ENCODE results near the gene PPP1R10.

The PPP1R10 gene

GRCh38 chr6:30618270-30618797 lies 1.3 kb upstream of the PPP1R10 start:
- no peak for DNase-seq

DNA sequence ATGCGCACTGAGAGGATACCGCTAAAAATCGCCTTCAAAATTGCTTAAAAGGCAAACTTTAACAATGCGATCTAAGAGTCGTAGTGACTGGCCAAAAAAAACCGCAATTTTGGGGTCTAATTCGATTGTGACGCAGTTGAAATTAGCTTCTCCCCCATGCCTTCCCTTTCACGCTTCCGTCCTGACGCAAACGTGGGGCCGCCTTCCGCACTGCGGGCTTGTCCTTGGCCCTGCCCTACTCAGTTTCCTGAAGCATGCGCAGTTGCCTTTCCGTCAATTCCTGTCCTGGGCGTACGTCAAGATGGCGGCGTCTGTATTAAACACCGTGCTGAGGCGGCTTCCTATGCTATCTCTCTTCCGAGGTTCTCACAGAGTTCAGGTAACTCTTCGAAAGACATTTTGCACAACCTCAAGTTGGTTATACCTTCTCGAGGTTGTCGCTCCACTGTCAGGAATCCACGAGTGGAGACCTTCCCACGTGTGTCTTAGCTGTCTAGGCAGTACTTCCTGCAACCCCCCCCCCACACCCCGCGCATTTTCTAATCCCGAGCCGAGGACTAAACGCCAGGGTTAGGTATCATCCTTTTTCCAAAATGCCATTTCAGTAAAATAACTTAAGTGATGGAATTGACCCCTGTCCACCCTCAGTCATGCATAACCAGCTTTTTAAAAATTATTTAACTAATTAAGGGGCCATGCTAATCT lies 674 bp upstream of the PPP1R10 start, which contains the start of gene MRPS18B:
TSS of gene MRPS18B (plus strand) at position 276 of the 705 bp plus-strand sequence. CDS start at position 302, 26 bp downstream.
- DNase-seq: peak; percentile 94 to 96

DNA sequence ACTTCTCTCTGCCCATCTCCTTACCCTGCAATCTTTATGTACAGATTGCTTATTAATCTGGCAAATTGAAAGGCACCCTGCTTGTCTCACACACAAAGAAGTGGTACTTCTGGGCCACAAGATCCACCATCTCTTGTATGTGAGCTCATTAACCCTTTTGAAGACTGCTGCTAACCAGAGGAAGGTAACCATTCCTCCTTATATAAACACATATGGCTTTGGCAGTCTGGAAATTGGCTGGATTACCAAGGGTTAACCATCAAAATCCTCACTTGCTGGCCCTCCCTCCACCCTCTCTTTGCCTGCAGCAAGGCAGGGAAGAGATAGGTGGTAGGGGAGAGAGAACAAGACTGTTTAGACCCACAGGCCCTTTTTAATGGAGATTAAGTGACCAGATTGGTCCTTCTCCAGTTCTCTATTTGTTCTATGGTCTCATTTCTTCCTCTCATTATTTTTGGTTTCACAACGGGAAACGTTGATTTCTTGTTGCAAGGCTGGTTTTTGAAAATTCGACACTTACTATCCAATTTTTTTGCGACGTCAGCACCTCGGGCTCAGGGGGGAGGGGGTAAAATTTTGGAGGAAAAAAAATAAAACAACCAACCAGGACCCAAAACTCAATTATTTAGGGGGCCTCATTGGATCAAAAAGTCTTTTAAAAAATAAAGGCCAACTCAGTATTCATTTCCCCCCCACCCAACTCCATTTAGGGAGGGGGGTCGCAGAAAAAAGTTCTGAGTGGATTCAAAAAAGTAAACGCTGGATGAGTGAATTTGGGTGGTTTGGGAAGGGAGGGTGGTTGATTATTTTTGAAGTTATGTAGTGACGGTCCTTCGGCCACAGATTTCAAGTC lies 859 bp downstream of the PPP1R10 start:
- DNase-seq: peak in 1 of 2 experiments; percentile 48

- DNase-seq: peak; percentile 60 to 63
These were observed 1.7 kb downstream of the PPP1R10 start for GRCh38 chr6:30615219-30615957.

- DNase-seq: peak; percentile 78 to 83
These were observed 2.2 kb downstream of the PPP1R10 start for GRCh38 chr6:30614843-30615218.

- DNase-seq: no peak
These were observed 2.8 kb downstream of the PPP1R10 start for GRCh38 chr6:30614044-30614842.

DNA sequence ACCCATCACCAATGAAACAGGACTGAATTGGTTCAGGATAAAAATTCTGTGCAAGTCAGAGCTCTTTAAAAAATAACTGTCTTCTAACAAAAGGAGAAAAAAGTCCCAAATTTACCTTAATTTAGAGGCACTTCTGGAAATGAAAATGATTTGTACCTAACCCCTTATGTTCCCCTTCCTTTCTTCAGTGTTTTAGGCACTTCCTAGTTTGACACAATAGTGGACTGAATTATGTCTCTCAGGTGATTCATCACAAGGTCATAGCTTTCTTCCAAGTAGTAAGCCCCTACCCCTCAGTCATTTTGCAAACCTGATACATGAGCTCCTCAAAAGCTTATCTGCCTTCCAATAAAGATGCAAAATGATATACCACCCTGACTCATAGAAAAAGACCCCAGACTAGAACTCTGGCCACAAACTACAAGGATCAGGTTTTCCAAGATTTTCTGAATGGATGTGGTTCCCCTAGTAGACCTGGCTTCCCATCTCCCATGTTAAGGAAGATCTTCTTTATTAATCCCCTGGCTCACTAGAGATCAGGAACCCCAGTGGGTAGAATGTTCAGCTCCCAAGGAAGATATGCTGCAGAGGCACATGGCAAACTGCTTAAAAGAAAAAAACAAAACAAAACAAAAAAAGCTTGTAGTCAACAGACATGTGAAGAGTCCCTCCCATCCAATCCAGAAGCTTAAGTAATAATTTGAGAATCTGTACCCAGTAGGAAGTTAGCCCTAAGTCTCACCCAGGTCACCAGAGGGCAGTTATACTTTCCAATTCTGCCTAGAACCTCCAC lies 3.6 kb downstream of the PPP1R10 start:
- DNase-seq: no peak

DNA sequence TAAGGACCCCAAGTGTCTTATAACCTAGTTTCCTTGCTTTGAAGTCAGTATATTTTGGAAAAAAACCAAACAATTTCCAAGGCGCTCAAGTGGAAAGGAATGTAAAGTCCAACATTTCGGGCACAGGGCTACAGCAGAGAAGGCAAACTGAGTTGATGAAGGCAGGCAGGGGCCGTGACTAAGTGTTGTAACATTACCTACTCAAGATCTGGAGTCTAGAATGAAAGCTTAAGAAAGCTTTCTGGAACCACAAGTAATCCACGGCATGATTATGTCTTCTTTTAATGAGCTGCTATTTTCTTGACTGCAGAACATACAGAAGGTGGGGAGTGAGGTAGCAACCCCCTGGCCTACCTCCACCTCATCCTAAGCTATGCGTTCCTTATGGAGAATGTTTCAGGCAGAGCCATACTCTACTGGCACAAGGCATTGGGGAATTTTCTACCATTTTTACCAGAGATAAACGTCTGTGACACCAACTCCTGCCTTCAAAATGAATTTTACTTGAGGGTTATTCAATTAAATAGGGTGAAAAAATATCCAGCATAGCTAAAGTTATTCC lies 4.3 kb downstream of the PPP1R10 start:
- no peak for DNase-seq

DNA sequence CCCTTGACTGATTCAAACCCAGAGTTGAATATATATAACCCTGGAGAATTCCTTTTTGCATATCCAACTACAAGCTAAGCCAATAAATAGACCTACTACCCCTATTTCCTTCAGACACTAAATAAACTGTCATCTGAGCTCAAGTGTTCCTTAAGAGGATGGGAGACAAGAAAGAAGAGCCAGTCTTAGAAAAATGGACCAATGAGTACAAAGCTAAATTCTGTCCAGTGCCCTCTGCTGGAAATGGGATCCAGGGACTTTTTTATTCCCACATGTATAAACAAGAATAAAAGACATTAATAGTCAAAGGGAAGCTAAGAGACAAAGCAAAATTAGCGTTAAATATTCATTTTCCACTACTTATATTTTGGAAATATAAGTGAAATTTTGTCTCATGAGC lies 4.8 kb downstream of the PPP1R10 start:
- DNase-seq: no peak

- DNase-seq: no peak
These were observed 5.2 kb downstream of the PPP1R10 start for GRCh38 chr6:30611856-30612194.

DNA sequence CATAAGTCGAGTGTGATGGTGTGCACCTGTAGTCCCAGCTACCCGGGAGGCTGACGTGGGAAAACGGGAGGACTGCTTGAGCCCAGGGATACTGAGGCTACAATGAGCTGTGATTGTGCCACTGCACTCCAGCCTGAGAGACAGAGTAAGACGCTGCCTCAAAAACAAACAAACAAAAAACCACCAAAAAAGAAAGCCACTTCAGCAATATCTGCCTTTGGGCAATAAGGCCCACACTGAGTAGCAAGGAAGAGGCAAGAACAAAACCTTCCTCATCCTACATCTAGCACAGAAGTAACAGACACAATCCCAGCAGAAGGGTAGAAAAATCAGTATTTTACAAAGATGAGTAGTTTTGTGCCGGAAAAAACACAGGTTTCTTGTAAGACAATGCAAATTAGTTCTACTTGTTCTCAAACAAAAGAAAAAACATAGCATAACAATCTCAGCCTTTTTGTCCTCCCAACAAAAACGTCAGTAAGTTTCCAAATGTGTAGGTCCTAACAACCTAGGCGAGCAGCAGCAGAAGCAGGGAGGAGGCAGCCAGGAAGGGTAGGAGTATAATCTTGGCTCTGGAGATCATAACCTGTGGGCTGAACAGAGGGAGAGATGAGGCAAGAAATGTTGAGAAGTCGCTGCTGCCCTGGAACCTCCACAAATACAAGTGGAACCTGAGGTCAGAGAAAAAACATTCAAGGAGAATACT lies 5.7 kb downstream of the PPP1R10 start:
- no peak for DNase-seq

DNA sequence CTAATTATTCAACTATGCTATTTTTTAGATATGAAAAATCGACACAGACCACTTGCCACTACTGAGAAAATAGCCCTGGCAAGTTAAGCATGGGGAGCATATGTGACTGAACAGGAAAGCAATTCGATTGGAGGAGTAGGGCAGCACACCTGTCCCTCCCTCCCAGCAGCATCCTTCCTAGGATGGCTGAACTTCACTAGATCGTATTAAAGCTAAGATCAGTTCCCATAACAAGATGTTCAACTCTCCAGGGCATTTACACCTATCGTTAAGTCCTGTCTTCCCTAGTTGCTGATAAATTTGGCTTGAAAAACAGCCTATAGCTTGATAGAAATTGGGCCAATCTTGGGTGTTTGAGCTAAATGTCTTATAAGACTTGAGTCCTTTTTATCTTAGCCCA lies 7.0 kb downstream of the PPP1R10 start:
- no peak for DNase-seq

- DNase-seq: no peak
These were observed 13.1 kb downstream of the PPP1R10 start for GRCh38 chr6:30603961-30604360.

GRCh38 chr6:30601815-30602641 lies 15.0 kb downstream of the PPP1R10 start:
- no peak for DNase-seq

- no peak for DNase-seq
These were observed 15.6 kb downstream of the PPP1R10 start for GRCh38 chr6:30601436-30601814.

DNA sequence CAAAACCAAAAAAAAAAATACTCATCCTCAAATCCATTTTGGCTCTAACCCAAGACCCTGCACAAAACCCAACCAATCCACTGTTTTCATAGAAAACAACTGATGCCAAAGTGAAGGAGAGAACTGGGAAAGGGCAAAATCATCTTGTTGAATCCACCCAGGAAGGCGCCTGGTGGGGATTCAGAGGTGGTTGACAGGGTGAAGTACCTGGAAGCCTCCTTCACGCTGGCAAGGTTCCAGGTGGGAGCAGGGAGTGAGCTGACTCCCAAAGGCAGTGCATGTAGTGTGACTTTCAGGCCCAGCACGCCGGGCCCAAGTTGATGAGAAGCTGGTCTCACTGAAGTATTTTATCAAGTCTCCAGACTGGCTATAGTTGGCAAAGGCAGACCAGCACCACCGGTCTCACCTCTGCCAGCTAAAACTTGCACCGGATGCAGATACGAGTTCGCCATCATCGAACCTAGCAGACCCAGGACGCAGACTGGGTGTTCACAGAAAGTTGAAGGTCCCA lies 16.5 kb downstream of the PPP1R10 start:
- DNase-seq: no peak

- no peak for DNase-seq
These were observed 17.3 kb downstream of the PPP1R10 start for GRCh38 chr6:30599625-30600324.

GRCh38 chr6:30598912-30599624 lies 18.0 kb downstream of the PPP1R10 start:
- no peak for DNase-seq

All from activated T-cell treated with anti-CD3 and anti-CD28 coated beads, Interleukin-2, amount 50 U/mL, for 48 hours (primary cell).